Natural killer cell (primary cell): ENCODE data around the gene GTF2IRD2. TPM values are rescaled to one million over a fixed set of nuclear protein-coding genes. Genes with fewer than 3 reads are reported as not detected.
"Not testable (repeated sequence)": the region's sequence is repeated elsewhere in the genome, so short reads cannot be mapped to it uniquely, and the experiment has no call there.

ENCODE experiments used
- ATAC-seq, 3 donors: fragments of 150-1000 bp in 2 of 3; fragments of 200-7000 bp in 1 of 3; cut with Tn5 transposase; 1 replicate in 1 of 3; 2 replicates in 2 of 3; pipeline ENCODE4 v1.10.0; 2021; ENCODE audit warnings: mild to moderate bottlenecking in 2 of 3, moderate library complexity in 2 of 3
- DNase-seq, 2 donors: peaks; one replicate each; pipeline versions ENCODE4 v3.0.0 to v3.0.0-alpha.2; 2013 to 2021; ENCODE audit warnings: mixed read lengths in 1 of 2
- H3K27ac ChIP-seq: one replicate; pipeline ENCODE4 v1.5.1; 2013; ENCODE audit warnings: mild to moderate bottlenecking, low read length
- H3K27me3 ChIP-seq: one replicate; pipeline ENCODE4 v1.6.1; 2013; ENCODE audit warnings: low read length; ENCODE audit not compliant: control insufficient read depth, insufficient read depth
- H3K36me3 ChIP-seq: one replicate; pipeline ENCODE4 v1.6.1; 2013; ENCODE audit warnings: low read length; ENCODE audit not compliant: control insufficient read depth, insufficient read depth
- H3K4me1 ChIP-seq: one replicate; pipeline ENCODE4 v1.6.1; 2013; ENCODE audit warnings: low read length; ENCODE audit not compliant: control insufficient read depth, insufficient read depth
- H3K4me3 ChIP-seq: one replicate; pipeline ENCODE4 v1.5.1; 2013; ENCODE audit warnings: low read length
- H3K9me3 ChIP-seq: one replicate; pipeline ENCODE4 v1.6.1; 2013; ENCODE audit warnings: low read length; ENCODE audit not compliant: control insufficient read depth, insufficient read depth
- H3K27ac Mint-ChIP-seq, 2 donors: one replicate each; pipeline ENCODE4 v1.8.0; 2022; ENCODE audit warnings: mild to moderate bottlenecking in 2 of 2, mixed read lengths in 2 of 2, moderate library complexity in 1 of 2
- H3K27me3 Mint-ChIP-seq, 2 donors: one replicate each; pipeline ENCODE4 v1.8.0; 2022; ENCODE audit warnings: low read depth in 2 of 2, mixed read lengths in 2 of 2
- H3K36me3 Mint-ChIP-seq: one replicate; pipeline ENCODE4 v1.8.0; 2022; ENCODE audit warnings: mixed read lengths
- H3K4me1 Mint-ChIP-seq, 2 donors: one replicate each; pipeline ENCODE4 v1.8.0; 2022; ENCODE audit warnings: mixed read lengths in 2 of 2
- H3K4me3 Mint-ChIP-seq: one replicate; pipeline ENCODE4 v1.8.0; 2022; ENCODE audit warnings: mild to moderate bottlenecking, moderate library complexity, mixed read lengths
- H3K9me3 Mint-ChIP-seq, 2 donors: one replicate each; pipeline ENCODE4 v1.8.0; 2022; ENCODE audit warnings: mixed read lengths in 2 of 2
- WGBS: methylation state at CpG from one replicate; pipeline ENCODE4 v1.1.7; 2013; ENCODE audit warnings: missing lambda C conversion rate; ENCODE audit not compliant: insufficient coverage; 5-methylcytosine and 5-hydroxymethylcytosine counted together
- intact Hi-C: fragments of 100-400 bp; cut with micrococcal nuclease; formaldehyde crosslinking; loops from one replicate; pipeline ENCODE4 v1.14.2; 2022
- total RNA-seq, 4 donors: library from RNA; stranded (reverse); fragments of 120-200 nt in 1 of 4; gene quantifications; one replicate each; pipeline versions ENCODE4 v1.2.3 to v1.2.4, GENCODE V29; 2013 to 2022

GTF2IRD2 gene
- total RNA-seq, 3 donors from 2014 or later (not counting 1 experiment from before 2014, with no cell fraction given), result 11.6 to 24.7 (median 23.5) TPM

DNA sequence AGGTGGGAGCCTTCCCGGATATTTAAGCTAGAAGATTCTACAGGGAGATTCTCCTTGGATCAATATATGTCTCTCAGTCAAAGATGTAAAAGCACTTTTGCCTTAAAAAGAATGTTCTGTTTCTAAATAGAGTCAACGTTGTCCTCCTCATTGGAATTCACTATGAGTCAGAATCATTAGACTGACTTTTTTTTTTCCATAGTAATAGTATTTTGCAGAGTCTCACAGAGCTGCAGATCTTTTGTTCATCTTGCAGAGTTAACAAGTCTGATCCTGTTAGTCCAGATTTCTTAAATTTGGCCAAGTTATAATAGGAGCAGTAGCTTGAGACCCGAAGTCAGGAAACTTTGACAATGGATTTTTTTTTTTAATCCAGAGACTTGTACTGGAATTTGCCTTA lies 92.4 kb downstream of the GTF2IRD2 start:
- intact Hi-C loops, DNase-seq, H3K36me3 ChIP-seq, H3K27ac ChIP-seq, ATAC-seq, H3K27me3 Mint-ChIP-seq, H3K4me1 Mint-ChIP-seq, H3K27me3 ChIP-seq, H3K27ac Mint-ChIP-seq, H3K9me3 ChIP-seq, H3K4me1 ChIP-seq, H3K4me3 ChIP-seq, H3K4me3 Mint-ChIP-seq, H3K36me3 Mint-ChIP-seq, H3K9me3 Mint-ChIP-seq: not testable (repeated sequence)
- WGBS, result no CpG with 5 or more reads among the region's 3 CpGs

DNA sequence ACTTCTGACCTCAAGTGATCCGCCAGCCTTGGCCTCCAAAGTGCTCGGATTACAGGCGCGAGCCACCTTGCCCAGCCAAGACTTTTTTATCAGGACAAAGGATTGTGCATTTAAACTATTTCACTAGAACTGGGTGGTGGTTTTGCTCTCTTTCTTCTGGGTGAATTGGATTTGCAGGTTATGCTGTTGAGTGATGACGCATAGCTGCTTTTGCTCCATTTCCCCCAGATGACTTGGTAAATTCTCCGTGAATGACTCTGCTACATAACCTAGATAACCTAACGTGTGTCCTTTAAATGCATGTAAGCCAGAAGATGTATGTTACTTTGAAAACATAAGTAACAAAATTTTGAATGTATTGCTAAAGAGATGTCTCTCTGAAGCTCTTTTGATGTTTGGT lies 93.1 kb downstream of the GTF2IRD2 start:
- DNase-seq, H3K9me3 ChIP-seq, ATAC-seq, H3K4me1 ChIP-seq, intact Hi-C loops, H3K4me1 Mint-ChIP-seq, H3K27me3 Mint-ChIP-seq, H3K27ac ChIP-seq, H3K27me3 ChIP-seq, H3K36me3 ChIP-seq, H3K4me3 ChIP-seq, H3K27ac Mint-ChIP-seq, H3K36me3 Mint-ChIP-seq, H3K9me3 Mint-ChIP-seq, H3K4me3 Mint-ChIP-seq: not testable (repeated sequence)
- WGBS, result no CpG with 5 or more reads among the region's 7 CpGs

DNA sequence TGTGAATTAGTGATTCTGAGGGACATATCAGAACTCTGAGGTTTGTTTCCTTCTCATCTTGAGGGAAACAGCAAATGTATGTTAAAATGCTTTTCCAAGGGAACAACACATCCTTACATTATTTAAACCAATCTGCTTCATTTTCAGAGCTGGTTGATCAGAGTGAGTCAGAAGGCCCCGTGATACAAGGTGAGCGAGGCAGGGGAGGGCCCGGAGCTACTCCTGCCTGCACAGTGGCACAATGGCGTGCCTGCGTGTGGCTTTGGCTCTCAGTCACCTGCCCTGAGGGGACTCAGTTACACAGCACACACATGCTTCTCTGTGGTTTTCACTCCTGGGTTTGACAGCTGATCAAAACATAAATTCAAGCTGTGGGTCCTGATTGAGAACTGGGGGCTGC lies 94.7 kb downstream of the GTF2IRD2 start:
- H3K27me3 ChIP-seq, H3K9me3 ChIP-seq, H3K4me3 ChIP-seq, ATAC-seq, H3K9me3 Mint-ChIP-seq, H3K27me3 Mint-ChIP-seq, H3K27ac Mint-ChIP-seq, H3K27ac ChIP-seq, H3K4me1 Mint-ChIP-seq, intact Hi-C loops, H3K36me3 ChIP-seq, H3K36me3 Mint-ChIP-seq, H3K4me3 Mint-ChIP-seq, DNase-seq, H3K4me1 ChIP-seq: not testable (repeated sequence)
- no CpG with 5 or more reads among the region's 5 CpGs for WGBS

DNA sequence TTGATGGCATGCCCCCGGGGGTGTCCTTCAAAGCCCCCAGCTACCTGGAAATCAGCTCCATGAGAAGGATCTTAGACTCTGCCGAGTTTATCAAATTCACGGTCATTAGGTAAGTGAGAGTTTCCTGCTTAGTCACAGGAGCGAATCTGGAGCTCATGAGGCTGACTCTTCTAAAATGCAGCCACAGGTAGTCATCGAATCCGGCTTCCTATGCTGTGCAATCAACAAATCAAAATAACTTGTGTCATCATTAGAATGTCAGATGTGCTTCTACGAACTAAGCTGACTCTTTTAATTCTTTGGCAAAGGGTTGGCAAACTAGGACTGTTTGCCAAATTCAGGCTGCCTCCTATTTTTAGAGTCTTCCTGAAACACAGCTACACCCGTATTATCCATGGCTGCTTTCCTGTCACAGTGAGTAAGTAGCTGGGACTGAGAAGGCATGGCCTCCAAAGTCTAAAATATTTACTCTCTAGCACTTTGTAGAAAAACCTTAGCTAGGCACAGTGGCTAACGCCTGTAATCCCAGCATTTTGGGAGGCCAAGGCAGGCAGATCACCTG lies 97.4 kb downstream of the GTF2IRD2 start:
- H3K27me3 ChIP-seq, H3K4me3 ChIP-seq, H3K36me3 ChIP-seq, H3K27me3 Mint-ChIP-seq, H3K4me1 Mint-ChIP-seq, H3K9me3 Mint-ChIP-seq, intact Hi-C loops, ATAC-seq, DNase-seq, H3K4me1 ChIP-seq, H3K36me3 Mint-ChIP-seq, H3K9me3 ChIP-seq, H3K27ac ChIP-seq, H3K27ac Mint-ChIP-seq, H3K4me3 Mint-ChIP-seq: not testable (repeated sequence)
- no CpG with 5 or more reads among the region's 9 CpGs for WGBS

Other genes with a start within 250 kb of the GTF2IRD2 start
- gene GTF2I, start 193.9 kb downstream of the GTF2IRD2 start, total RNA-seq, result 100 to 1,000 TPM; 153 to 222 (median 188) TPM
- gene NCF1, start 77.6 kb downstream of the GTF2IRD2 start, total RNA-seq, result 10 to 100 TPM in 1 of 3 donors, 1 to 10 TPM in 2; 3.8 to 62.2 (median 8.0) TPM
- gene CASTOR2, start 113.1 kb upstream of the GTF2IRD2 start, total RNA-seq, result 10 to 100 TPM; 10.0 to 14.9 (median 10.8) TPM
- gene RCC1L, start 222.2 kb upstream of the GTF2IRD2 start, total RNA-seq, result 10 to 100 TPM; 23.7 to 29.4 (median 25.3) TPM
- 10 to 100 TPM; 41.4 to 55.8 (median 43.1) TPM for gene GTF2IRD2B, start 241.0 kb upstream of the GTF2IRD2 start, total RNA-seq